ENCODE measurements around the gene MCMBP. TPM values are rescaled to one million over a fixed set of nuclear protein-coding genes. Genes with fewer than 3 reads are reported as not detected.
A peak's percentile ranks its signal among the peaks of the same experiment; 100 is the strongest.

MCMBP gene
- total RNA-seq, 1 experiment from 2014 or later, result 87.1 TPM

GRCh38 chr10:119896061-119896655 is 23.5 kb upstream of the MCMBP start:
- H3K27me3 Mint-ChIP-seq (ENCODE audit: low read depth), result no peaks in the 10 kb centered on the region
- Histone ChIP-seq H3K23me2 (ENCODE audit: insufficient read length, low read depth, low read length, poor library complexity, severe bottlenecking) (peaks cover 4% of the 10 kb centered on the region), H2BK120ac (ENCODE audit: low read depth, low read length, poor library complexity, severe bottlenecking) (no peak overlapping the region), H3K18ac (ENCODE audit: insufficient read length, low read depth, low read length) (no peak overlapping the region), H2BK5ac (ENCODE audit: insufficient read length, low read length) (no peak overlapping the region), H3K4me2 (ENCODE audit: insufficient read depth, insufficient read length, low read length) (no peak overlapping the region), H3K4me1 (ENCODE audit: insufficient read depth, low read length) (no peaks in the 10 kb centered on the region), H3K4ac (ENCODE audit: low read depth, low read length) (no peak overlapping the region), H3K79me2 (ENCODE audit: insufficient read depth, low read length) (peaks cover 38% of the 10 kb centered on the region), H3K14ac (ENCODE audit: insufficient read depth, low read length) (no peak overlapping the region), H2AK5ac (ENCODE audit: insufficient read length, low read length) (no peak overlapping the region), H2AFZ (ENCODE audit: low read length) (no peak overlapping the region), H4K5ac (ENCODE audit: insufficient read length, low read depth, low read length) (no peak overlapping the region), H4K8ac (replicated peaks; ENCODE audit: insufficient read length, low read depth, low read length) (no peak overlapping the region), H3K9me3 (ENCODE audit: control insufficient read depth, low read depth, low read length) (no peaks in the 10 kb centered on the region), H4K20me1 (ENCODE audit: control insufficient read depth, insufficient read depth, insufficient read length) (no peaks in the 10 kb centered on the region), H3T11ph (ENCODE audit: low read length) (no peak overlapping the region), H3K27ac (ENCODE audit: insufficient read length, low read depth, low read length) (no peak overlapping the region), H4K91ac (ENCODE audit: insufficient read length, low read depth, low read length) (no peak overlapping the region), H2BK20ac (ENCODE audit: low read depth, low read length, poor library complexity, severe bottlenecking) (no peak overlapping the region), H3K56ac (ENCODE audit: insufficient read length, low read depth, low read length) (no peak overlapping the region), H3K9ac (ENCODE audit: extremely low read depth, insufficient read length, low read length) (no peak overlapping the region), H2BK12ac (ENCODE audit: insufficient read length, low read depth, low read length) (no peak overlapping the region), H2BK15ac (ENCODE audit: low read depth, low read length) (no peak overlapping the region), H3K23ac (ENCODE audit: insufficient read length, low read depth, low read length) (no peak overlapping the region), H3K27me3 (ENCODE audit: insufficient read depth, low read length) (no peaks in the 10 kb centered on the region), H3K79me1 (ENCODE audit: insufficient read depth, low read depth, low read length, poor library complexity, severe bottlenecking) (peaks cover 7% of the 10 kb centered on the region)
- DNase-seq, result no peak
- no peak for TF ChIP-seq CTCF (conservative IDR thresholded peaks at IDR 0.05)
- peaks cover 20 to 44% (median 35%) of the 10 kb centered on the region in 3 experiments; a peak in 6 of 7 replicates for H3K36me3 Mint-ChIP-seq (ENCODE audit: insufficient read depth in 1 of 3, low read depth in 3 of 3)
- WGBS (ENCODE audit: extremely low coverage, insufficient read length, low lambda C conversion rate), result no CpG with 5 or more reads among the region's 4 CpGs
- no peak overlapping the region for H3K4me3 Mint-ChIP-seq
- no peaks in the 10 kb centered on the region for H3K9me3 Mint-ChIP-seq
- H3K4me1 Mint-ChIP-seq, result peaks cover 11 to 12% of the 10 kb centered on the region in 2 experiments
- H3K27ac Mint-ChIP-seq, result peak overlapping the region in 2 of 3 experiments; percentile 37 to 64; a peak in 3 of 7 replicates
